ENCODE results near the gene NUDT5. TPM values are rescaled to one million over a fixed set of nuclear protein-coding genes. Genes with fewer than 3 reads are reported as not detected.
A peak's percentile ranks its signal among the peaks of the same experiment; 100 is the strongest.

NUDT5 gene
- total RNA-seq, 2 experiments from 2014 or later = 11.6 to 13.5 TPM

DNA sequence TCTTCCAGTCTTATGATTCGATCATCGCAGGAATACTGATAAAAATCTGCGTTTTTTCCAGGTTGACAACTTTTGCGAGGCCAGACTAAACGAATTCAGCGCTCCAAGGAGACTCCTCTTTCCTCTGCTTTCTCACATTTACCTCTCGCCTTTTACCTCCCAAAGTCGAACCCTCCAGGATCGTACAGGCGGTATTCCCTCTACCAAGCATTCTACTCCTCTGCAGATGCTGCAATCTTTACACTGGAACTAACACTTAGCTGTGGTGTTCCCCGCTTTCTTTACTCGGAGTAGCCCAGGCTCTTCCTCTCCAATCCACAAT is 449 bp downstream of the NUDT5 start:
- H3K36me3 Mint-ChIP-seq (ENCODE audit: low read depth) = peaks cover 46% of the 10 kb centered on the region
- Histone ChIP-seq H3K27me3 (ENCODE audit: control insufficient read depth in 1 of 2, insufficient read depth in 2 of 2, low read length in 2 of 2) (no peaks in the 10 kb centered on the region), H3K4me3 (ENCODE audit: low read length) (peak overlapping the region; percentile 88), H3K27ac (ENCODE audit: low read depth in 1 of 2, low read length in 2 of 2) (peak overlapping the region; percentile 94 to 96), H3K36me3 (ENCODE audit: insufficient read depth, low read length) (peaks cover 9% of the 10 kb centered on the region), H3K4me1 (ENCODE audit: insufficient read depth, low read length) (peaks cover 27% of the 10 kb centered on the region), H3K9me3 (ENCODE audit: control insufficient read depth in 1 of 2, insufficient read depth in 1 of 2, low read length in 2 of 2) (no peaks in the 10 kb centered on the region)
- no peaks in the 10 kb centered on the region for H3K9me3 Mint-ChIP-seq
- ATAC-seq (ENCODE audit: poor library complexity) = peak; percentile 7
- DNase-seq = no peak
- peak overlapping the region; percentile 97 for H3K4me3 Mint-ChIP-seq
- H3K27me3 Mint-ChIP-seq = no peaks in the 10 kb centered on the region
- peaks cover 71% of the 10 kb centered on the region for H3K4me1 Mint-ChIP-seq (ENCODE audit: low read depth)
- POLR2A ChIA-PET = interaction anchor here (0.9 to 2.1 kb wide), 19 partner anchors 11 to 1107 kb away, joined by 3 to 24 read pairs (median 4); partner anchors contain the start of genes CAMK1D, PHYH and UPF2
- intact Hi-C loops (cut with DNase I, micrococcal nuclease) = loop anchor here (2.0 to 10.0 kb wide), 7 partner anchors 14 to 1150 kb away; partner anchors contain the start of genes DHTKD1 (in 1 of the 2), SEC61A2 (in 1 of the 2) and SEPHS1 (in 1 of the 2)
- TF ChIP-seq, protein P1, sequence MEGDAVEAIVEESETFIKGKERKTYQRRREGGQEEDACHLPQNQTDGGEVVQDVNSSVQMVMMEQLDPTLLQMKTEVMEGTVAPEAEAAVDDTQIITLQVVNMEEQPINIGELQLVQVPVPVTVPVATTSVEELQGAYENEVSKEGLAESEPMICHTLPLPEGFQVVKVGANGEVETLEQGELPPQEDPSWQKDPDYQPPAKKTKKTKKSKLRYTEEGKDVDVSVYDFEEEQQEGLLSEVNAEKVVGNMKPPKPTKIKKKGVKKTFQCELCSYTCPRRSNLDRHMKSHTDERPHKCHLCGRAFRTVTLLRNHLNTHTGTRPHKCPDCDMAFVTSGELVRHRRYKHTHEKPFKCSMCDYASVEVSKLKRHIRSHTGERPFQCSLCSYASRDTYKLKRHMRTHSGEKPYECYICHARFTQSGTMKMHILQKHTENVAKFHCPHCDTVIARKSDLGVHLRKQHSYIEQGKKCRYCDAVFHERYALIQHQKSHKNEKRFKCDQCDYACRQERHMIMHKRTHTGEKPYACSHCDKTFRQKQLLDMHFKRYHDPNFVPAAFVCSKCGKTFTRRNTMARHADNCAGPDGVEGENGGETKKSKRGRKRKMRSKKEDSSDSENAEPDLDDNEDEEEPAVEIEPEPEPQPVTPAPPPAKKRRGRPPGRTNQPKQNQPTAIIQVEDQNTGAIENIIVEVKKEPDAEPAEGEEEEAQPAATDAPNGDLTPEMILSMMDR (IDR thresholded peaks at IDR 0.05) = no peak
- peak overlapping the region; percentile 96 for H3K27ac Mint-ChIP-seq
- CTCF ChIA-PET = interaction anchor here (1.0 to 2.5 kb wide), 8 partner anchors 11 to 904 kb away, joined by 3 to 20 read pairs (median 4); partner anchors contain the start of genes OPTN and SEC61A2

DNA sequence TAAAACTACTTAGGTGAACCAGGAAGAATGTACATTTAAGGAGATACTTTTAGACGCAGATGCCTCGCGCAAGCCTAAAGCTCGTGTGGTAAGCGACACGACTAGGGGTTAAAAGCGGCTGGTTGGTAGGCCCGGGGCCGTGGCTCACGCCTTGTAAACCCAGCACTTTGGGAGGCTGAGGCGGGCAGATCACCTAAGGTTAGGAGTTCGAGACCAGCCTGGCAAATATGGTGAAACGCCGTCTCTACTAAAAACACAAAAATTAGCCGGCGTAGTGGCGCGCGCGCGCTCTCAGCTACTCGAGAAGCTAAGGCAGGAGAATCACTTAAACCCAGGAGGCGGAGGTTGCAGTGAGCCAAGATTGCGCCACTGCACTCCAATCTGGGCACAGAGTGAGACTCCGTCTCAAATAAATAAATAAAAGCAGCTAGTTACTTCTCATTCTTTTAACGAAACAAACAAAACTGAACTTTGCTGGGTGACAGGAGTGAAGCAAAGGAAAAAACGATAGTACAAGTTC is 879 bp downstream of the NUDT5 start:
- Mint-ChIP-seq H3K36me3 (ENCODE audit: low read depth) (peaks cover 46% of the 10 kb centered on the region), H3K27ac (peak overlapping the region; percentile 96), H3K9me3 (no peaks in the 10 kb centered on the region), H3K27me3 (no peaks in the 10 kb centered on the region), H3K4me1 (ENCODE audit: low read depth) (peaks cover 72% of the 10 kb centered on the region), H3K4me3 (peak overlapping the region; percentile 97)
- Histone ChIP-seq H3K27ac (ENCODE audit: low read depth in 1 of 2, low read length in 2 of 2) (peak overlapping the region in 1 of 2 donors; percentile 94), H3K9me3 (ENCODE audit: control insufficient read depth in 1 of 2, insufficient read depth in 1 of 2, low read length in 2 of 2) (no peaks in the 10 kb centered on the region), H3K4me1 (ENCODE audit: insufficient read depth, low read length) (peaks cover 27% of the 10 kb centered on the region), H3K27me3 (ENCODE audit: control insufficient read depth in 1 of 2, insufficient read depth in 2 of 2, low read length in 2 of 2) (no peaks in the 10 kb centered on the region), H3K4me3 (ENCODE audit: low read length) (peak overlapping the region; percentile 88), H3K36me3 (ENCODE audit: insufficient read depth, low read length) (peaks cover 9% of the 10 kb centered on the region)
- ChIA-PET POLR2A (interaction anchor here (1.0 to 2.1 kb wide), 8 partner anchors 10 to 411 kb away, joined by 3 to 24 read pairs (median 4); partner anchors contain the start of gene UPF2), CTCF (interaction anchor here (1.5 to 2.5 kb wide), 6 partner anchors 10 to 904 kb away, joined by 3 to 20 read pairs (median 4); partner anchors contain the start of genes OPTN and SEC61A2)
- ATAC-seq (ENCODE audit: poor library complexity) (no peak), DNase-seq (peak in 13 of 14 experiments; percentile 12 to 48 (median 24))
- TF ChIP-seq, protein P1 (IDR thresholded peaks at IDR 0.05) = no peak
- intact Hi-C loops (cut with DNase I, micrococcal nuclease) = loop anchor here (2.0 to 10.0 kb wide), 8 partner anchors 14 to 1392 kb away; partner anchors contain the start of genes DHTKD1 (in 1 of the 2), PRPF18 (in 1 of the 2), SEC61A2 (in 1 of the 2) and SEPHS1 (in 1 of the 2)

DNA sequence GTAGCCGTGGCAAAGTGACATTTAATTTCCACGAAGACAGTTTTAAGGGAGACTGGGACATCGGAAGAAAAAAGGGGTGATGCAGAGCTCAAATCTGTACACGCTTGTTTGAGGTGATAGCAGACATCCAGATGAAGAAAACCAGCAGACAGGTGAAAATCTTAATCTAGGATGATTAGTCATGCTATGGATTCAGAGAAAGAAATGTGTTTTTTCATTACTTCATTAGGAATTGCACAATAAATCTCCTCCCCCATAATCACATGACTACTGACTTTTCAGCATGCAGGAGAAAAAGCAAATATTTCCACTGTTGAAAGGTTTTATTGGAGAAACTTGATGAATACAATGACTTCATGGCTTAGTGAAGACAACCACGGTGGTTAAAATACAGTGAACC is 2.5 kb downstream of the NUDT5 start:
- H3K27me3 Mint-ChIP-seq = no peaks in the 10 kb centered on the region
- H3K27ac Mint-ChIP-seq = peak overlapping the region; percentile 1
- ChIA-PET POLR2A (interaction anchor here (0.8 kb wide), 1 partner anchor 10 kb away, joined by 3 read pairs; no protein-coding TSS in a partner anchor), CTCF (no interaction called here)
- no peak for ATAC-seq (ENCODE audit: poor library complexity)
- no peak for DNase-seq
- TF ChIP-seq, protein P1 (IDR thresholded peaks at IDR 0.05) = no peak
- Histone ChIP-seq H3K4me1 (ENCODE audit: insufficient read depth, low read length) (peaks cover 27% of the 10 kb centered on the region), H3K9me3 (ENCODE audit: control insufficient read depth in 1 of 2, insufficient read depth in 1 of 2, low read length in 2 of 2) (no peaks in the 10 kb centered on the region), H3K27me3 (ENCODE audit: control insufficient read depth in 1 of 2, insufficient read depth in 2 of 2, low read length in 2 of 2) (no peaks in the 10 kb centered on the region), H3K27ac (ENCODE audit: low read depth in 1 of 2, low read length in 2 of 2) (no peak overlapping the region), H3K36me3 (ENCODE audit: insufficient read depth, low read length) (no peaks in the 10 kb centered on the region), H3K4me3 (ENCODE audit: low read length) (no peak overlapping the region)
- peaks cover 35% of the 10 kb centered on the region for H3K36me3 Mint-ChIP-seq (ENCODE audit: low read depth)
- peak overlapping the region; percentile 70 for H3K4me3 Mint-ChIP-seq
- H3K9me3 Mint-ChIP-seq = no peaks in the 10 kb centered on the region
- intact Hi-C loops (cut with DNase I, micrococcal nuclease) = loop anchor here (5.0 to 10.0 kb wide), 4 partner anchors 58 to 1394 kb away; partner anchors contain the start of genes DHTKD1 (in 1 of the 2), PRPF18 (in 1 of the 2) and SEPHS1 (in 1 of the 2)
- H3K4me1 Mint-ChIP-seq (ENCODE audit: low read depth) = peaks cover 59% of the 10 kb centered on the region

Data from CD4-positive, alpha-beta T cell (primary cell).